ENCODE measurements around the gene MED12L. TPM values are rescaled to one million over a fixed set of nuclear protein-coding genes. Genes with fewer than 3 reads are reported as not detected.

The MED12L gene
- polyA plus RNA-seq, 1 experiment: 0.06 TPM

GRCh38 chr3:151276038-151276686 lies 190.7 kb downstream of the MED12L start:
- POLR2A ChIA-PET: no interaction called here
- no peaks in the 10 kb centered on the region for H3K27me3 ChIP-seq (ENCODE audit: control insufficient read depth, insufficient read depth, low read length)
- CTCF ChIA-PET: interaction anchor here (1.7 kb wide), 3 partner anchors 9 to 120 kb away, joined by 4 to 11 read pairs (median 4); no protein-coding TSS in a partner anchor

GRCh38 chr3:151276687-151277042 lies 191.2 kb downstream of the MED12L start:
- Histone ChIP-seq H3K27me3 (ENCODE audit: control insufficient read depth, insufficient read depth, low read length) (no peaks in the 10 kb centered on the region), H3K36me3 (ENCODE audit: control insufficient read depth, insufficient read depth, low read length) (no peaks in the 10 kb centered on the region), H3K4me3 (ENCODE audit: low read depth, low read length) (no peak overlapping the region)
- no peak for TF ChIP-seq CTCF (IDR thresholded peaks at IDR 0.05; ENCODE audit: insufficient read depth, low read depth, low read length)
- ChIA-PET POLR2A (no interaction called here), CTCF (interaction anchor here (1.7 to 6.4 kb wide), 2 partner anchors 8 to 107 kb away, joined by 4 to 94 read pairs; no protein-coding TSS in a partner anchor)
- DNase-seq (ENCODE audit: low read depth): no peak

More at GRCh38 chr3:151276038-151276686, 190.7 kb downstream of the MED12L start:
- no peak overlapping the region for H3K4me3 ChIP-seq (ENCODE audit: low read depth, low read length)
- DNase-seq (ENCODE audit: low read depth): no peak
- no peak for TF ChIP-seq CTCF (IDR thresholded peaks at IDR 0.05; ENCODE audit: insufficient read depth, low read depth, low read length)
- no peaks in the 10 kb centered on the region for H3K36me3 ChIP-seq (ENCODE audit: control insufficient read depth, insufficient read depth, low read length)

DNA sequence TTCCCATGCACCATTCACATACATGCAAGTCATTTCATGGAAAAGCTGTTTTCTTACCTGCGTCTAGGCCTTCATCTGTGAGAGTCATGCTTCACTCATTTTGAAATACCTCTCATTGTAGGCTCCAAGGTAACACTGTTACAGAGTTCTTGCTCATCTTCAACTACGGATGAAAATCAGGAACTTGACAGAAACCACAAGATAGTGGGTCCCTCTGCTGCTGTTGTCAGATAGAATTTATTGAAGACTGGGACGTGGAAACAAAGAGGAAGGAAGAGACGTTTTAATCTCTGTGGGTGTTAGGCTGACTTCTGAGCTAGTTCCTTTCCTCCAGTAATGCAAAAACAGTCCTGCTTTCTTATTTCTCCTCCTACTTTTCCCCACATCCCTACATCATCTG lies 192.8 kb downstream of the MED12L start, which contains the start of gene P2RY14:
TSS of gene P2RY14 (minus strand) at position 313 of the 400 bp plus-strand sequence. CDS start 64,226 bp downstream, outside the sequence.
- CTCF ChIA-PET: interaction anchor here (0.7 to 6.4 kb wide), 7 partner anchors 10 to 121 kb away, joined by 3 to 94 read pairs (median 3); no protein-coding TSS in a partner anchor
- POLR2A ChIA-PET: interaction anchor here (0.6 kb wide), 1 partner anchor 80 kb away, joined by 4 read pairs; no protein-coding TSS in a partner anchor
- TF ChIP-seq CTCF (IDR thresholded peaks at IDR 0.05; ENCODE audit: insufficient read depth, low read depth, low read length): no peak

DNA sequence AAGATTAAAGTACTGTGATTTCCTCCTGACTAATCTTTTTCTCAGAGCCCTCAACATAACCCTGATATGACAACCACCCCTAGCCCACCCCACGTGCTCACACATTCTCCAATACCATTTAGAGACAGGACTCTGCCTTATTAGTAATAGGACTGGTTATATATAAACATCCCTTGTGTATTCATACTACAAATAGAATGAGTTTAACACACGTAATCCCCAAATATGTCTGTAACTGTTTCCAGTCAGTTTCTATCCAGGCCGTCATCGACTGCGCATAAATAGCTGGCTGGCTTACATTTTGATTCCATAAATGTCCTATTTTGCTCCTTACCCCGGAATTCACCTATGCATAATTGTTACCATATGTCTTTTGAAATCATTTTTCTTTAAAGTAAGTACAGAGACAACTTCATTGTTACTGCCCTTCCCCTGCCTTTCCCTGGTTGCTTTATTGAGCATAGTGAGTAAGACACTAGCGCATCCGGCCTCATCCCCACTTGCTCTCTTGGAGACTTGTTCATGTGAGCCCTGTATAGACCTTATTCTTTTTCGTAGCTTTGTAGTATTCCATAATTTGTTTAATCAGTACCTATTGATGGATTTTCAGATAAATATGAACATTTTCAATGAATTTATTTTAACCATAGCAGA lies 196.3 kb downstream of the MED12L start:
- no peak for DNase-seq (ENCODE audit: low read depth)
- CTCF ChIA-PET: interaction anchor here (0.7 to 6.4 kb wide), 8 partner anchors 18 to 125 kb away, joined by 3 to 94 read pairs (median 6); no protein-coding TSS in a partner anchor
- Histone ChIP-seq H3K36me3 (ENCODE audit: control insufficient read depth, insufficient read depth, low read length) (no peaks in the 10 kb centered on the region), H3K27me3 (ENCODE audit: control insufficient read depth, insufficient read depth, low read length) (no peaks in the 10 kb centered on the region), H3K4me3 (ENCODE audit: low read depth, low read length) (no peak overlapping the region)
- no peak for TF ChIP-seq CTCF (IDR thresholded peaks at IDR 0.05; ENCODE audit: insufficient read depth, low read depth, low read length)
- POLR2A ChIA-PET: no interaction called here

More for the DNA sequence above, 192.8 kb downstream of the MED12L start, which contains the start of gene P2RY14:
- no peak within 1 kb of the TSS for H3K4me3 ChIP-seq (ENCODE audit: low read depth, low read length)
- no peaks in the 10 kb centered on the region for H3K27me3 ChIP-seq (ENCODE audit: control insufficient read depth, insufficient read depth, low read length)
- DNase-seq (ENCODE audit: low read depth): no peak
- no peaks in the 10 kb centered on the region for H3K36me3 ChIP-seq (ENCODE audit: control insufficient read depth, insufficient read depth, low read length)

GRCh38 chr3:151282921-151283320 lies 197.5 kb downstream of the MED12L start:
- Histone ChIP-seq H3K36me3 (ENCODE audit: control insufficient read depth, insufficient read depth, low read length) (no peaks in the 10 kb centered on the region), H3K27me3 (ENCODE audit: control insufficient read depth, insufficient read depth, low read length) (no peaks in the 10 kb centered on the region), H3K4me3 (ENCODE audit: low read depth, low read length) (no peak overlapping the region)
- DNase-seq (ENCODE audit: low read depth): no peak
- CTCF ChIA-PET: interaction anchor here (0.6 to 6.4 kb wide), 11 partner anchors 19 to 555 kb away, joined by 3 to 94 read pairs (median 4); no protein-coding TSS in a partner anchor
- POLR2A ChIA-PET: no interaction called here
- peak; percentile 57 for TF ChIP-seq CTCF (IDR thresholded peaks at IDR 0.05; ENCODE audit: insufficient read depth, low read depth, low read length)
